Esophagus muscularis mucosa (tissue), 3 donors: ENCODE data around the gene YKT6.

Experiments used
- CTCF ChIP-seq, 3 experiments: fragments of 200-600 bp in 2 of 3; fragments of 450-650 bp in 1 of 3; sonication (generic) in 2 of 3; IDR thresholded peaks; one replicate each; pipeline ENCODE4 v1.5.1; 2017 to 2019; ENCODE audit warnings: antibody characterized with exemption in 3 of 3, mild to moderate bottlenecking in 2 of 3, moderate library complexity in 1 of 3
- POLR2A ChIP-seq: fragments of 450-650 bp; IDR thresholded peaks from one replicate; pipeline ENCODE4 v1.6.1; 2017; ENCODE audit warnings: antibody characterized with exemption, moderate library complexity, mild to moderate bottlenecking, low read depth
- POLR2AphosphoS5 ChIP-seq, 2 donors: sonication (generic); formaldehyde crosslinking; IDR thresholded peaks; one replicate each; pipeline ENCODE4 v1.6.1; 2017; ENCODE audit warnings: antibody characterized with exemption in 2 of 2

- TF ChIP-seq POLR2A (no peak), CTCF (IDR thresholded peaks at IDR 0.05) (no peak), POLR2AphosphoS5 (IDR thresholded peaks at IDR 0.05) (no peak)
Observed at GRCh38 chr7:44189286-44189992, 11.3 kb upstream of the YKT6 start, which contains the start of gene GCK.
